ENCODE measurements around the gene WDR73. TPM values are rescaled to one million over a fixed set of nuclear protein-coding genes. Genes with fewer than 3 reads are reported as not detected.

WDR73 gene
- total RNA-seq, 1 experiment from 2014 or later: 35.6 TPM

- intact Hi-C loops (cut with micrococcal nuclease): loop anchor here (5.0 kb wide), 2 partner anchors 36 to 491 kb away; no protein-coding TSS in a partner anchor
- ChIA-PET RAD21 (ENCODE audit: low non-redundant PET in 1 of 2, low total read pairs in 2 of 2, uncharacterized antibody in 2 of 2, unreplicated experiment in 2 of 2) (no interaction called here), POLR2A (no interaction called here), CTCF (no interaction called here)
- DNase-seq (ENCODE audit: low read depth, low spot score) (no peak), ATAC-seq (peak; percentile 31)
- TF ChIP-seq ZFX (IDR thresholded peaks at IDR 0.05): peak; percentile 78
- no peak for TF ChIP-seq EGR1 (IDR thresholded peaks at IDR 0.05; ENCODE audit: low read depth)
- H3K9me3 ChIP-seq (ENCODE audit: control insufficient read depth in 1 of 2, insufficient read depth in 1 of 2, low read depth in 1 of 2, low read length in 2 of 2): no peaks in the 10 kb centered on the region
- no peaks in the 10 kb centered on the region for H4K20me1 ChIP-seq (ENCODE audit: insufficient read depth)
- H3K27ac ChIP-seq (ENCODE audit: low read depth, low read length): peak overlapping the region; percentile 69
- peak overlapping the region; percentile 47 to 60 for H3K4me3 ChIP-seq (replicated peaks in 1 of 2; ENCODE audit: low read depth in 1 of 2, low read length in 2 of 2)
- no TSS peak for BruUV-seq (replicated peaks)
- peaks cover 8 to 29% of the 10 kb centered on the region in 2 experiments; a peak in 3 of 4 replicates for H3K4me1 ChIP-seq (ENCODE audit: control insufficient read depth in 1 of 2, insufficient read depth in 2 of 2, low read length in 2 of 2)
- H2AFZ ChIP-seq (ENCODE audit: low read depth, low read length, poor library complexity, severe bottlenecking): no peak overlapping the region
- 0 out of 4 replicates have a peak, but pooled peaks cover 0 to 5% of the 10 kb centered on the region in 2 experiments for H3K36me3 ChIP-seq (ENCODE audit: control insufficient read depth in 1 of 2, insufficient read depth in 2 of 2, low read length in 2 of 2)
- H3K9me2 ChIP-seq (ENCODE audit: insufficient read depth): no peaks in the 10 kb centered on the region
- peak overlapping the region; percentile 57 for H3K9ac ChIP-seq (ENCODE audit: low read length)
- H3K4me2 ChIP-seq (ENCODE audit: low read length): peak overlapping the region; percentile 85
- H3K79me2 ChIP-seq (ENCODE audit: insufficient read depth, low read length): peaks cover 12% of the 10 kb centered on the region; the same call in 1 of the 2 replicates
- H3K27me3 ChIP-seq (ENCODE audit: insufficient read depth, low read length): no peaks in the 10 kb centered on the region
These were observed 20.5 kb downstream of the WDR73 start for GRCh38 chr15:84633311-84634227.

GRCh38 chr15:84631706-84632272 lies 22.3 kb downstream of the WDR73 start:
- Histone ChIP-seq H3K9me2 (ENCODE audit: insufficient read depth) (no peaks in the 10 kb centered on the region), H3K4me2 (ENCODE audit: low read length) (peak overlapping the region; percentile 85), H3K27me3 (ENCODE audit: insufficient read depth, low read length) (no peaks in the 10 kb centered on the region), H2AFZ (ENCODE audit: low read depth, low read length, poor library complexity, severe bottlenecking) (peak overlapping the region; percentile 79), H4K20me1 (ENCODE audit: insufficient read depth) (no peaks in the 10 kb centered on the region), H3K9ac (ENCODE audit: low read length) (peak overlapping the region; percentile 68), H3K27ac (ENCODE audit: low read depth, low read length) (peak overlapping the region; percentile 67), H3K9me3 (ENCODE audit: control insufficient read depth in 1 of 2, insufficient read depth in 1 of 2, low read depth in 1 of 2, low read length in 2 of 2) (no peaks in the 10 kb centered on the region), H3K4me1 (ENCODE audit: control insufficient read depth in 1 of 2, insufficient read depth in 2 of 2, low read length in 2 of 2) (peaks cover 8 to 29% of the 10 kb centered on the region in 2 experiments; a peak in 3 of 4 replicates), H3K36me3 (ENCODE audit: control insufficient read depth in 1 of 2, insufficient read depth in 2 of 2, low read length in 2 of 2) (0 out of 4 replicates have a peak, but pooled peaks cover 0 to 5% of the 10 kb centered on the region in 2 experiments), H3K4me3 (replicated peaks in 1 of 2; ENCODE audit: low read depth in 1 of 2, low read length in 2 of 2) (peak overlapping the region; percentile 65 to 73), H3K79me2 (ENCODE audit: insufficient read depth, low read length) (peaks cover 12% of the 10 kb centered on the region; the same call in 1 of the 2 replicates)
- intact Hi-C loops (cut with micrococcal nuclease): loop anchor here (5.0 kb wide), 2 partner anchors 34 to 489 kb away; no protein-coding TSS in a partner anchor
- TSS peak; percentile 73 for BruUV-seq (replicated peaks)
- DNase-seq (ENCODE audit: low read depth, low spot score) (no peak), ATAC-seq (peak; percentile 8; the same call in 1 of the 2 replicates)
- ChIA-PET CTCF (interaction anchor here (1.2 kb wide), 2 partner anchors 33 to 44 kb away, joined by 3 to 4 read pairs; no protein-coding TSS in a partner anchor), RAD21 (ENCODE audit: low non-redundant PET in 1 of 2, low total read pairs in 2 of 2, uncharacterized antibody in 2 of 2, unreplicated experiment in 2 of 2) (interaction anchor here in 1 of 2 experiments (1.1 kb wide), 1 partner anchor 22 kb away, joined by 3 read pairs; no protein-coding TSS in a partner anchor), POLR2A (interaction anchor here (0.6 to 1.7 kb wide), 6 partner anchors 19 to 283 kb away, joined by 3 to 5 read pairs (median 3); partner anchors contain the start of gene ZSCAN2)
- no peak for TF ChIP-seq EZH2 (IDR thresholded peaks at IDR 0.05)
- TF ChIP-seq FOSL1 (IDR thresholded peaks at IDR 0.05; ENCODE audit: low read depth): no peak
- no peak for TF ChIP-seq REST (IDR thresholded peaks at IDR 0.05; ENCODE audit: low read depth)
- TF ChIP-seq MAX (IDR thresholded peaks at IDR 0.05): no peak
- no peak for TF ChIP-seq POLR2AphosphoS5 (IDR thresholded peaks at IDR 0.05; ENCODE audit: low read depth, low read length)
- TF ChIP-seq POLR2A (IDR thresholded peaks at IDR 0.05; ENCODE audit: borderline replicate concordance, extremely low read depth, insufficient read depth, insufficient read length): no peak
- TF ChIP-seq YY1 (IDR thresholded peaks at IDR 0.05; ENCODE audit: extremely low read depth, insufficient replicate concordance, low read depth, low read length): no peak
- no peak for TF ChIP-seq ZNF274 (IDR thresholded peaks at IDR 0.05; ENCODE audit: low read depth, low read length)
- TF ChIP-seq EGR1 (IDR thresholded peaks at IDR 0.05; ENCODE audit: low read depth): no peak
- TF ChIP-seq TCF7L2 (IDR thresholded peaks at IDR 0.05; ENCODE audit: borderline replicate concordance, extremely low read depth, insufficient read depth, insufficient read length): no peak
- no peak for TF ChIP-seq ELF1 (IDR thresholded peaks at IDR 0.05; ENCODE audit: borderline replicate concordance, low read depth)
- no peak for TF ChIP-seq CBX3 (IDR thresholded peaks at IDR 0.05; ENCODE audit: low read depth)
